H1 (cell line): Measurements from ENCODE around the gene BPI. TPM values are rescaled to one million over a fixed set of nuclear protein-coding genes. Genes with fewer than 3 reads are reported as not detected.

Experiments used
- ASH2L ChIP-seq: fragments of 200-600, 300-600 bp; sonication (generic); IDR thresholded peaks from one replicate; pipeline ENCODE4 v1.7.1; 2017; ENCODE audit warnings: low read length
- BACH1 ChIP-seq: IDR thresholded peaks from 2 replicates; pipeline ENCODE4 v1.6.1; 2012; ENCODE audit warnings: low read length, improper control_type of control experiment
- BCL11A ChIP-seq, 2 experiments: IDR thresholded peaks; one replicate each; pipeline ENCODE4 v1.6.1; 2011; ENCODE audit warnings: low read depth in 2 of 2, low read length in 2 of 2, mild to moderate bottlenecking in 2 of 2
- CHD7 ChIP-seq: fragments of 300-600 bp; sonication (generic); IDR thresholded peaks from 2 replicates; pipeline ENCODE4 v1.7.1; 2012; ENCODE audit warnings: low read length, moderate library complexity, mild to moderate bottlenecking, inconsistent platforms; ENCODE audit not compliant: insufficient replicate concordance
- CTBP2 ChIP-seq: IDR thresholded peaks from 2 replicates; pipeline ENCODE4 v1.7.0; 2011; ENCODE audit warnings: borderline replicate concordance, mild to moderate bottlenecking, moderate library complexity, mixed read lengths, low read length; ENCODE audit not compliant: insufficient read depth, insufficient read length
- EZH2 ChIP-seq: fragments of 200-600 bp; sonication (generic); IDR thresholded peaks from 2 replicates; pipeline ENCODE4 v1.7.1; 2012; ENCODE audit warnings: low read depth, mild to moderate bottlenecking, moderate library complexity, low read length, inconsistent platforms; ENCODE audit not compliant: severe bottlenecking
- HDAC2 ChIP-seq, 2 experiments: fragments of 300-600 bp in 1 of 2; sonication (generic) in 1 of 2; IDR thresholded peaks; 2 replicates each; pipeline ENCODE4 v1.6.1; 2011 to 2012; ENCODE audit warnings: low read depth in 2 of 2, low read length in 2 of 2, mild to moderate bottlenecking in 2 of 2, moderate library complexity in 2 of 2, borderline replicate concordance in 1 of 2, inconsistent platforms in 1 of 2
- HDAC6 ChIP-seq: IDR thresholded peaks from one replicate; pipeline ENCODE4 v1.7.1; 2012; ENCODE audit warnings: low read depth, mild to moderate bottlenecking, inconsistent platforms, low read length, moderate library complexity
- POLR2AphosphoS5 ChIP-seq: IDR thresholded peaks from 2 replicates; pipeline ENCODE4 v1.6.1; 2011; ENCODE audit warnings: low read depth, low read length
- SIX5 ChIP-seq: IDR thresholded peaks from 2 replicates; pipeline ENCODE4 v1.6.1; 2011; ENCODE audit warnings: mild to moderate bottlenecking, low read depth, low read length
- SP1 ChIP-seq: IDR thresholded peaks from 2 replicates; pipeline ENCODE4 v1.6.1; 2011; ENCODE audit warnings: low read depth, low read length
- SP2 ChIP-seq: IDR thresholded peaks from 2 replicates; pipeline ENCODE4 v1.6.1; 2012; ENCODE audit warnings: mild to moderate bottlenecking, low read length, inconsistent platforms
- ZNF274 ChIP-seq: IDR thresholded peaks from 2 replicates; pipeline ENCODE4 v1.7.0; 2012; ENCODE audit warnings: low read length, borderline replicate concordance; ENCODE audit errors: extremely low read depth
- polyA plus RNA-seq, 7 experiments: library from polyadenylated mRNA; depleted of rRNA in 3 of 7; stranded (reverse) in 5 of 7; unstranded in 2 of 7; fragments of >200 nt in 5 of 7; fragments of 200-250 nt in 2 of 7; gene quantifications; 1 replicate in 5 of 7; 2 replicates in 1 of 7; 4 replicates in 1 of 7; pipeline versions ENCODE4 v1.2.1 to v1.2.3, GENCODE V29; 2011 to 2013; ENCODE audit warnings: missing spikeins in 2 of 7, mixed read lengths in 2 of 7
- total RNA-seq: library from RNA; stranded (reverse); fragmentation: NEBNext Ultra II Directional; extraction: Animal tissue kit (Norgen Biotek cat#: 25700); gene quantifications from 2 replicates; pipeline ENCODE4 v1.2.1, GENCODE V29; 2021

BPI gene
- total and polyA plus RNA-seq, 2 of the 8 experiments (the other 6 are each of a cell fraction or from before 2014, with no cell fraction given): not detected

DNA sequence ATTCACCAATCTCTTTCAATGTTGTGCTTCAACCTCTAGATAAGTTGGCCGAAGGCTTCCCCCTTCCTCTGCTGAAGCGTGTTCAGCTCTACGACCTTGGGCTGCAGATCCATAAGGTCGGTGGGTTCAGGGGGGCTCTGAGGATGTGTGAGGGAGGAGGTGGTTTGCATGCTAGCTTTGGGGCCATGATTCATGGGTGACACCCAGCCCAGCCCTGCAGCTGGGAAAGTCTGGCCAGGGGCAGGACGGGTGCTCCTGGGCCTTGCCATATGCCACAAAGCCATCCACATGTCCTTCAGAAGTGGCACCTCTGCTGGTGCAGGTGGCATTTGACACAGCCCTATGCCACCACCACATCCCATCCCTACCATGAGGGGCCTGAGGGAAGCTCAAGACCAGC, 69.9 kb downstream of the BPI start (continued):
- TF ChIP-seq CHD7: no peak
- TF ChIP-seq BCL11A (IDR thresholded peaks at IDR 0.05; ENCODE audit: low read depth in 2 of 2, low read length in 2 of 2): no peak
- TF ChIP-seq HDAC2 (IDR thresholded peaks at IDR 0.05; ENCODE audit: borderline replicate concordance in 1 of 2, low read depth in 2 of 2, low read length in 2 of 2): no peak
- no peak for TF ChIP-seq CTBP2
- no peak for TF ChIP-seq ZNF274
- TF ChIP-seq POLR2AphosphoS5: no peak
- TF ChIP-seq HDAC6: no peak
- no peak for TF ChIP-seq SIX5
- no peak for TF ChIP-seq SP1
- TF ChIP-seq SP2: no peak
- no peak for TF ChIP-seq EZH2
- no peak for TF ChIP-seq ASH2L
- TF ChIP-seq BACH1: no peak
